Heart left ventricle (tissue), 16 donors: ENCODE results near the gene PIK3C2G. TPM values are rescaled to one million over a fixed set of nuclear protein-coding genes. Genes with fewer than 3 reads are reported as not detected.

Source experiments
- ATAC-seq, 4 donors: fragments of 200-7000 bp; cut with Tn5 transposase; one replicate each; pipeline ENCODE4 v1.9.1; 2020 to 2022; ENCODE audit warnings: moderate library complexity in 4 of 4, mild to moderate bottlenecking in 3 of 4, moderate number of reproducible peaks in 1 of 4
- DNase-seq, 5 donors: peaks; one replicate each; pipeline ENCODE4 v3.0.0-alpha.2; 2020
- H3K27ac ChIP-seq, 12 donors: fragments of 200-600 bp; sonication (generic) in 4 of 12; one replicate each; pipeline versions ENCODE4 v1.5.0 to v1.8.0; 2016 to 2022; ENCODE audit warnings: mild to moderate bottlenecking in 2 of 12
- H3K27me3 ChIP-seq, 9 donors: fragments of 200-600 bp; sonication (generic) in 2 of 9; one replicate each; pipeline versions ENCODE4 v1.5.1 to v1.8.0; 2016 to 2022; ENCODE audit warnings: mild to moderate bottlenecking in 3 of 9
- H3K36me3 ChIP-seq, 9 donors: fragments of 200-600 bp; sonication (generic) in 2 of 9; one replicate each; pipeline versions ENCODE4 v1.5.0 to v1.8.0; 2018 to 2022; ENCODE audit warnings: mild to moderate bottlenecking in 2 of 9
- H3K4me1 ChIP-seq, 12 donors: fragments of 200-600 bp; sonication (generic) in 4 of 12; one replicate each; pipeline versions ENCODE4 v1.5.0 to v1.8.0; 2016 to 2022; ENCODE audit warnings: mild to moderate bottlenecking in 3 of 12
- H3K4me3 ChIP-seq, 12 donors: fragments of 200-600 bp; sonication (generic) in 4 of 12; one replicate each; pipeline versions ENCODE4 v1.5.0 to v1.8.0; 2017 to 2022; ENCODE audit warnings: mild to moderate bottlenecking in 9 of 12, moderate library complexity in 4 of 12
- H3K9me3 ChIP-seq, 12 donors: fragments of 200-600 bp; sonication (generic) in 4 of 12; one replicate each; pipeline versions ENCODE4 v1.5.0 to v1.8.0; 2016 to 2022; ENCODE audit warnings: mild to moderate bottlenecking in 1 of 12
- POLR2A ChIP-seq, 2 donors: fragments of 450-650 bp; IDR thresholded peaks; one replicate each; pipeline ENCODE4 v1.6.1; 2017; ENCODE audit warnings: antibody characterized with exemption in 2 of 2, mild to moderate bottlenecking in 2 of 2, moderate library complexity in 2 of 2
- WGBS, 4 donors: extraction: QIAGEN DNeasy Blood & Tissue Kit in 2 of 4; methylation state at CpG; one replicate each; pipeline versions ENCODE4 v1.1.5 to v1.1.7; 2013 to 2018; 5-methylcytosine and 5-hydroxymethylcytosine counted together
- intact Hi-C, 10 donors: fragments of 100-400 bp; cut with DNase I; formaldehyde crosslinking; loops; one replicate each; pipeline versions ENCODE4 v1.11.1 to v1.14.2; 2022
- polyA plus RNA-seq, 2 donors: library from polyadenylated mRNA; stranded (reverse); fragments of 200-250 nt; gene quantifications; one replicate each; pipeline ENCODE4 v1.2.3, GENCODE V29; 2013
- total RNA-seq, 9 donors: library from RNA; depleted of rRNA in 2 of 9; stranded (reverse); fragments of >200 nt in 2 of 9; fragmentation: NEBNext Ultra II Directional in 3 of 9; extraction: Animal tissue kit (Norgen Biotek cat#: 25700) in 3 of 9; gene quantifications; one replicate each; pipeline versions ENCODE4 v1.1.0 to v1.2.4, GENCODE V29; 2016 to 2023
- TF ChIP-seq, protein P1 (sequence below), 12 donors: fragments of 200-600 bp; sonication (generic) in 4 of 12; IDR thresholded peaks; one replicate each; pipeline versions ENCODE4 v1.5.0 to v1.8.0; 2018 to 2022; ENCODE audit warnings: antibody characterized with exemption in 12 of 12, mild to moderate bottlenecking in 5 of 12
- donor health status: ischemic (EF 13 %, LVEDD 7.1; RV severe dilation, severe dysfunction).
- donor health status: healthy with polysubstance abuse.
- donor health status: DM: no; HTN: yes; CAD: no.
- donor health status: DM: no; HTN: no; CAD: no.
- donor health status: ischemic (EF 25% LVEDD 6.9; RV normal size, moderate dysfunction).
- donor health status: ischemic (EF 25% LVEDD 5.7; RV mildly dilated, moderate dysfunction).
- donor health status: healthy.
- donor health status: DM: yes; HTN: yes; CAD: no.
- donor health status: ischemic (EF 35%, LVEDD 5.7; RV mildly dilated, moderate dysfunction).
- donor health status: nonischemic (EF 11% LVEDD 7.7; RV severe dilation, severe dysfunction).
- donor health status: DM: yes; HTN: yes; CAD: no.
- donor health status: PGD.
- donor health status: ischemic (EF 29% LVEDD 5.4; RV normal size, mild dysfunction).
- donor health status: nonischemic (EF 23%, LVEDD 6.1; RV moderate dilation, normal function).

Gene PIK3C2G
- total and polyA plus RNA-seq, 11 donors: not detected

DNA sequence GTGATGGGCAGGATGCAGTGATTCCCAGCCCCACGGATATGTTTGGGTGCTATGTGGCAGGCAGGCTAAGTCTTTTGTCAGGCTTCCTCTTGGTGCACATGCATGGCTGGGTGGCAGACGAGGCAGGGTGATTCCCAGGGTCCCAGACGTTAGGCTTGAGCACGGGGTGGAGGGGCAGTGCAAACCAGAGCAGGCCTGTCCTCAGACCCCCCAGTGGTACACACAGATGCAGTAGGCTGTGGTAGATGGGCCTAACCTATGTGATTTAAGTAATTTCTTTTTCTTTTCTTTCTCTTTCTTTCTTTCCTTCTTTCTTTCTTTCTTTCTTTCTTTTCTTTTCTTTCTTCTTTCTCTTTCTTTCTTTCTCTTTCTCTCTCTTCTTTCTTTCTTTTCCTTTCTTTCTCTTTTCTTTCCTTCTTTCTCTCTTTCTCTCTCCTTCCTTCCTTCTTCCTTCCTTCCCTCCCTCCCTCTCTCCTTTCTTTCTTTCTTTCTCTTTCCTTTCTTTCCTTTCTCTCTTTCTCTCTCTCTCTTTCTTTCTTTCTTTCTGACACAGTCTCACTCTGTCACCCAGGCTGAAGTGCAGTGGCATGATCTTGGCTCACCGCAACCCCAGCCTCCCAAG, 41.6 kb downstream of the PIK3C2G start:
- ATAC-seq (no peak), DNase-seq (no peak)
- intact Hi-C loops: loop anchor here in 1 of 10 donors (10.0 kb wide), 1 partner anchor 692 kb away; no protein-coding TSS in a partner anchor
- WGBS, 4 donors: 92 to 97% (median 94%) methylated on average over 4 to 5 of the region's 5 CpGs
- H3K9me3 ChIP-seq: peaks cover 0 to 31% (median 18%) of the 10 kb centered on the region in 12 donors
- no peaks in the 10 kb centered on the region for H3K27me3 ChIP-seq
- H3K4me1 ChIP-seq: no peaks in the 10 kb centered on the region
- no peak overlapping the region for H3K4me3 ChIP-seq
- no peak overlapping the region for H3K27ac ChIP-seq
- no peaks in the 10 kb centered on the region for H3K36me3 ChIP-seq
- TF ChIP-seq, protein P1, sequence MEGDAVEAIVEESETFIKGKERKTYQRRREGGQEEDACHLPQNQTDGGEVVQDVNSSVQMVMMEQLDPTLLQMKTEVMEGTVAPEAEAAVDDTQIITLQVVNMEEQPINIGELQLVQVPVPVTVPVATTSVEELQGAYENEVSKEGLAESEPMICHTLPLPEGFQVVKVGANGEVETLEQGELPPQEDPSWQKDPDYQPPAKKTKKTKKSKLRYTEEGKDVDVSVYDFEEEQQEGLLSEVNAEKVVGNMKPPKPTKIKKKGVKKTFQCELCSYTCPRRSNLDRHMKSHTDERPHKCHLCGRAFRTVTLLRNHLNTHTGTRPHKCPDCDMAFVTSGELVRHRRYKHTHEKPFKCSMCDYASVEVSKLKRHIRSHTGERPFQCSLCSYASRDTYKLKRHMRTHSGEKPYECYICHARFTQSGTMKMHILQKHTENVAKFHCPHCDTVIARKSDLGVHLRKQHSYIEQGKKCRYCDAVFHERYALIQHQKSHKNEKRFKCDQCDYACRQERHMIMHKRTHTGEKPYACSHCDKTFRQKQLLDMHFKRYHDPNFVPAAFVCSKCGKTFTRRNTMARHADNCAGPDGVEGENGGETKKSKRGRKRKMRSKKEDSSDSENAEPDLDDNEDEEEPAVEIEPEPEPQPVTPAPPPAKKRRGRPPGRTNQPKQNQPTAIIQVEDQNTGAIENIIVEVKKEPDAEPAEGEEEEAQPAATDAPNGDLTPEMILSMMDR (IDR thresholded peaks at IDR 0.05): no peak
- TF ChIP-seq POLR2A (IDR thresholded peaks at IDR 0.05): no peak

- H3K27me3 ChIP-seq: no peaks in the 10 kb centered on the region
- TF ChIP-seq, protein P1 (IDR thresholded peaks at IDR 0.05): no peak
- no peak for TF ChIP-seq POLR2A (IDR thresholded peaks at IDR 0.05)
- no peak overlapping the region for H3K27ac ChIP-seq
- H3K4me1 ChIP-seq: no peaks in the 10 kb centered on the region
- peaks cover 0 to 28% (median 18%) of the 10 kb centered on the region in 12 donors for H3K9me3 ChIP-seq
- intact Hi-C loops: loop anchor here in 1 of 10 donors (10.0 kb wide), 1 partner anchor 690 kb away; no protein-coding TSS in a partner anchor
- H3K4me3 ChIP-seq: no peak overlapping the region
- WGBS, 4 donors: 32 to 70% (median 53%) methylated on average over 1 of the region's 1 CpG
- H3K36me3 ChIP-seq: no peaks in the 10 kb centered on the region
- ATAC-seq: no peak
- DNase-seq: no peak
Observed at GRCh38 chr12:18304609-18305008, 43.3 kb downstream of the PIK3C2G start.

GRCh38 chr12:18306311-18306710, 45.0 kb downstream of the PIK3C2G start:
- Histone ChIP-seq H3K4me3 (no peak overlapping the region), H3K9me3 (peaks cover 0 to 12% (median 7%) of the 10 kb centered on the region in 12 donors), H3K27me3 (no peaks in the 10 kb centered on the region), H3K36me3 (no peaks in the 10 kb centered on the region), H3K27ac (no peak overlapping the region), H3K4me1 (no peaks in the 10 kb centered on the region)
- no peak for ATAC-seq
- WGBS, 4 donors: 43 to 62% (median 56%) methylated on average over 1 of the region's 1 CpG
- TF ChIP-seq POLR2A (IDR thresholded peaks at IDR 0.05): no peak
- intact Hi-C loops: loop anchor here in 1 of 10 donors (10.0 kb wide), 1 partner anchor 688 kb away; no protein-coding TSS in a partner anchor
- DNase-seq: no peak

GRCh38 chr12:18313306-18313705, 52.0 kb downstream of the PIK3C2G start:
- ATAC-seq (no peak), DNase-seq (no peak)
- TF ChIP-seq POLR2A (IDR thresholded peaks at IDR 0.05): no peak
- TF ChIP-seq, protein P1 (IDR thresholded peaks at IDR 0.05): no peak
- Histone ChIP-seq H3K27me3 (no peaks in the 10 kb centered on the region), H3K9me3 (no peaks in the 10 kb centered on the region), H3K4me3 (no peak overlapping the region), H3K4me1 (no peaks in the 10 kb centered on the region), H3K27ac (no peak overlapping the region), H3K36me3 (no peaks in the 10 kb centered on the region)
- WGBS, 4 donors: 85 to 90% (median 89%) methylated on average over 2 of the region's 2 CpGs
- intact Hi-C loops: loop anchor here in 1 of 10 donors (10.0 kb wide), 1 partner anchor 59 kb away; no protein-coding TSS in a partner anchor
